HepG2 (cell line): ENCODE results near the gene SLC44A4. TPM values are rescaled to one million over a fixed set of nuclear protein-coding genes. Genes with fewer than 3 reads are reported as not detected.

Experiments
- FOSL2 ChIP-seq: sonication (generic); formaldehyde crosslinking; IDR thresholded peaks from 2 replicates; pipeline ENCODE4 v1.4.0; 2020; ENCODE audit warnings: missing genetic modification reagents
- GZF1 ChIP-seq: sonication (generic); formaldehyde crosslinking; IDR thresholded peaks from 2 replicates; pipeline ENCODE4 v1.5.1; 2020; ENCODE audit warnings: mild to moderate bottlenecking, missing genetic modification reagents
- HNRNPH1 ChIP-seq: fragments of 200-400 bp; formaldehyde crosslinking; optimal IDR thresholded peaks from 2 replicates; pipeline ENCODE3; 2017; ENCODE audit warnings: mild to moderate bottlenecking, low read depth, low read length
- IKZF1 ChIP-seq: fragments of 450-650 bp; IDR thresholded peaks from 2 replicates; pipeline ENCODE4 v1.7.1; 2016
- KDM4B ChIP-seq: sonication (generic); formaldehyde crosslinking; IDR thresholded peaks from 2 replicates; pipeline ENCODE4 v1.4.0; 2020; ENCODE audit warnings: missing genetic modification reagents
- KLF16 ChIP-seq, 2 experiments: sonication (generic) in 1 of 2; formaldehyde crosslinking in 1 of 2; IDR thresholded peaks; 2 replicates each; pipeline versions ENCODE4 v1.6.1 to v1.8.0; 2016 to 2023; ENCODE audit warnings: missing genetic modification reagents in 2 of 2, missing compliant biosample characterization in 1 of 2
- KLF6 ChIP-seq: IDR thresholded peaks from 2 replicates; pipeline ENCODE4 v1.8.0; 2016; ENCODE audit warnings: missing biosample characterization, missing genetic modification reagents
- MXD4 ChIP-seq: IDR thresholded peaks from 2 replicates; pipeline ENCODE4 v1.6.1; 2016; ENCODE audit warnings: mild to moderate bottlenecking, missing biosample characterization, missing genetic modification reagents
- NCOA2 ChIP-seq: sonication (generic); formaldehyde crosslinking; IDR thresholded peaks from 2 replicates; pipeline ENCODE4 v1.8.0; 2022; ENCODE audit warnings: inconsistent platforms
- PITX1 ChIP-seq: sonication (generic); formaldehyde crosslinking; IDR thresholded peaks from 2 replicates; pipeline ENCODE4 v1.5.1; 2020; ENCODE audit warnings: mild to moderate bottlenecking, missing genetic modification reagents
- PRDM10 ChIP-seq: sonication (generic); formaldehyde crosslinking; IDR thresholded peaks from 2 replicates; pipeline ENCODE4 v1.4.0; 2020; ENCODE audit warnings: low read depth, missing genetic modification reagents
- SAP130 ChIP-seq: IDR thresholded peaks from 2 replicates; pipeline ENCODE4 v1.6.1; 2016; ENCODE audit warnings: low read depth
- SP4 ChIP-seq: sonication (generic); formaldehyde crosslinking; IDR thresholded peaks from 2 replicates; pipeline ENCODE4 v1.8.1; 2023; ENCODE audit warnings: mild to moderate bottlenecking, missing genetic modification reagents
- TFE3 ChIP-seq: IDR thresholded peaks from 2 replicates; pipeline ENCODE4 v1.6.1; 2016
- ZBTB49 ChIP-seq: sonication (generic); formaldehyde crosslinking; IDR thresholded peaks from 2 replicates; pipeline ENCODE4 v1.4.0; 2020; ENCODE audit warnings: missing genetic modification reagents, borderline replicate concordance
- ZBTB8A ChIP-seq: sonication (generic); formaldehyde crosslinking; IDR thresholded peaks from 2 replicates; pipeline ENCODE4 v1.4.0; 2020; ENCODE audit warnings: mild to moderate bottlenecking, low read depth, missing genetic modification reagents, borderline replicate concordance
- ZFP90 ChIP-seq: sonication (generic); formaldehyde crosslinking; IDR thresholded peaks from 2 replicates; pipeline ENCODE4 v1.8.0; 2022; ENCODE audit warnings: missing genetic modification reagents, mild to moderate bottlenecking, inconsistent platforms, borderline replicate concordance
- ZFX ChIP-seq: sonication (generic); formaldehyde crosslinking; IDR thresholded peaks from 2 replicates; pipeline ENCODE4 v1.4.0; 2020; ENCODE audit warnings: mild to moderate bottlenecking, low read depth, missing genetic modification reagents, moderate library complexity
- ZKSCAN5 ChIP-seq: sonication (generic); formaldehyde crosslinking; IDR thresholded peaks from 2 replicates; pipeline ENCODE4 v1.5.1; 2020; ENCODE audit warnings: mild to moderate bottlenecking, missing genetic modification reagents
- ZNF20 ChIP-seq: sonication (generic); formaldehyde crosslinking; IDR thresholded peaks from 2 replicates; pipeline ENCODE4 v1.4.0; 2020; ENCODE audit warnings: mild to moderate bottlenecking, moderate library complexity, missing genetic modification reagents
- ZNF546 ChIP-seq: sonication (generic); formaldehyde crosslinking; conservative IDR thresholded peaks from 2 replicates; pipeline ENCODE4 v1.8.1; 2023; ENCODE audit warnings: mild to moderate bottlenecking, missing genetic modification reagents
- ZNF720 ChIP-seq: sonication (generic); formaldehyde crosslinking; IDR thresholded peaks from 2 replicates; pipeline ENCODE4 v1.4.0; 2020; ENCODE audit warnings: missing genetic modification reagents
- ZNF737 ChIP-seq: sonication (generic); formaldehyde crosslinking; IDR thresholded peaks from 2 replicates; pipeline ENCODE4 v1.5.0; 2020; ENCODE audit warnings: missing genetic modification reagents, mild to moderate bottlenecking, borderline replicate concordance
- polyA plus RNA-seq, 8 experiments: library from polyadenylated mRNA; depleted of rRNA in 3 of 8; stranded (reverse) in 7 of 8; unstranded in 1 of 8; fragments of >200 nt; fragmentation: Illumina TruSeq in 4 of 8; extraction: Trizol in 4 of 8; gene quantifications; 2 replicates each; pipeline versions ENCODE4 v1.2.1 to v1.2.3, GENCODE V29; 2011 to 2016; ENCODE audit warnings: low read depth in 4 of 8, missing spikeins in 1 of 8, mixed read lengths in 1 of 8; ENCODE audit not compliant: insufficient read depth in 1 of 8
- total RNA-seq, 5 experiments: library from RNA; depleted of rRNA; stranded (reverse); fragments of >200 nt; fragmentation: Illumina TruSeq; extraction: Trizol; gene quantifications; 2 replicates each; pipeline ENCODE4 v1.2.3, GENCODE V29; 2016; ENCODE audit warnings: low read depth in 1 of 5

SLC44A4 gene
- total and polyA plus RNA-seq, 2 of the 13 experiments (the other 11 are each of a cell fraction or from before 2014, with no cell fraction given) = 3.5 to 5.9 TPM

GRCh38 chr6:31897612-31898382 lies 19.0 kb upstream of the SLC44A4 start, which contains the start of gene EHMT2 (continued):
- peak; percentile 68; the same call in 1 of the 2 replicates for TF ChIP-seq TFE3 (CRISPR knock-in tag)
- TF ChIP-seq IKZF1 = no peak
- no peak for TF ChIP-seq ZBTB49
- no peak for TF ChIP-seq HNRNPH1
- 0 out of 2 replicates have a peak, but pooled peaks have one; percentile 1 for TF ChIP-seq FOSL2 (CRISPR knock-in tag)
- peak; percentile 53; the same call in 1 of the 2 replicates for TF ChIP-seq SP4 (CRISPR knock-in tag)
- TF ChIP-seq SAP130 (CRISPR knock-in tag) = no peak; the same call in 1 of the 2 replicates
- 0 out of 2 replicates have a peak, but pooled peaks have one; percentile 12 for TF ChIP-seq KDM4B (CRISPR knock-in tag)
- peak; percentile 45; the same call in 1 of the 2 replicates for TF ChIP-seq PRDM10 (CRISPR knock-in tag)
- no peak; the same call in 1 of the 2 replicates for TF ChIP-seq ZFP90
- no peak for TF ChIP-seq KLF6
- TF ChIP-seq ZNF720 (CRISPR knock-in tag) = no peak
- TF ChIP-seq ZBTB8A = no peak
- TF ChIP-seq GZF1 (CRISPR knock-in tag) = 0 out of 2 replicates have a peak, but pooled peaks have one; percentile 14
- TF ChIP-seq NCOA2 (CRISPR knock-in tag) = peak; percentile 13; the same call in 1 of the 2 replicates
- TF ChIP-seq ZFX (CRISPR knock-in tag) = peak; percentile 56
- TF ChIP-seq ZNF737 = peak; percentile 22; the same call in 1 of the 2 replicates
- no peak for TF ChIP-seq ZNF546 (CRISPR knock-in tag)
- no peak for TF ChIP-seq ZKSCAN5 (CRISPR knock-in tag)
- peak in 1 of 2 experiments; percentile 19; a peak in 1 of 4 replicates for TF ChIP-seq KLF16 (CRISPR knock-in tag; IDR thresholded peaks at IDR 0.05)
- TF ChIP-seq PITX1 (CRISPR knock-in tag) = peak; percentile 51; the same call in 1 of the 2 replicates
- no peak for TF ChIP-seq ZNF20 (CRISPR knock-in tag)
- no peak; the same call in 1 of the 2 replicates for TF ChIP-seq MXD4 (CRISPR knock-in tag)
